Measurements from ENCODE around the gene RSPH10B2.
"Not testable (repeated sequence)": the region's sequence is repeated elsewhere in the genome, so short reads cannot be mapped to it uniquely, and the experiment has no call there.

The RSPH10B2 gene

GRCh38 chr7:6792113-6792872, 38.4 kb downstream of the RSPH10B2 start:
- DNase-seq, result not testable (repeated sequence)

GRCh38 chr7:6794276-6794675, 40.4 kb downstream of the RSPH10B2 start:
- not testable (repeated sequence) for DNase-seq

- not testable (repeated sequence) for DNase-seq
These were observed 43.3 kb downstream of the RSPH10B2 start for GRCh38 chr7:6797218-6797617.

GRCh38 chr7:6798047-6798446, 44.1 kb downstream of the RSPH10B2 start:
- not testable (repeated sequence) for DNase-seq

GRCh38 chr7:6799887-6800286, 46.0 kb downstream of the RSPH10B2 start:
- not testable (repeated sequence) for DNase-seq

DNA sequence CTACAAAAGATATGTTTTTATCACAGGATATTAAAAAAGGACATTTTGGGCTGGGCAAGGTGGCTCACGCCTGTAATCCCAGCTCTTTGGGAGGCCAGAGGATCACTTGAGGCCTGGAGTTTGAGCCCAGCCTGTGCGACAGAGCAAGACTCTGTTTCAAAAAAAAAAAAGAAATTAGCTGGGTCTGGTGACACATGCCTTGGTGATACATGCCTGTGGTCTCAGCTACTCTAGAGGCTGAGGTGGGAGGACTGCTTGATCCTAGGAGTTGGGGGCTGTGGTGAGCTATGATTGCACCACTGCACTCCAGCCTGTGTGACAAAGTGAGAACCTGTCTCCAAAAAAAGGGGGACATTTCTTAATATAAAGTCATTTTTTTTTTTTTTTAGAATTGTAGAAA, 46.4 kb downstream of the RSPH10B2 start:
- not testable (repeated sequence) for DNase-seq

DNA sequence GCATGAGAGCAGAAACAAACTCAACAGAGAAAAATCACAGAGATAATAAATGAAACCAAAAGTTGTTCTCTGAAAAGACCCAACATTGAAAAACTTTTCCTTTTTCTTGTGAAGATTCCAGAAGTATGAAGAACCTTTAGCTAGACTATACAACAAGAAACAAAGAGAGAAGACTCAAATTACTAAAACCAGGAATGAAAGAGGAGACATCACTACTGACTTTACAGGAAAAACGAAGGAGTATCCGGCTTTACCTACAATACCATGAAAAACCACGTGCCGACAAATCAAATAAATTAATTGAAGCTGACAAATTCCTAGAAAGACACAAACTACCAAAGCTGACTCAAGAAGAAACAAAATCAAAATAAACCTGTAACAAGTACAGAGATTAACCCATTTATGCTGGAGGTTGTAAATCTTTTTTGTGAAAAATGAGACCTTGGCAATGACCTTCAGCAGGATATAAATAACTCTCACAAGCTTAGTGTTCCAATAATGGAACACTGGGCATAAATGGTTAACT, 53.6 kb downstream of the RSPH10B2 start:
- not testable (repeated sequence) for DNase-seq

GRCh38 chr7:6807959-6808358, 54.1 kb downstream of the RSPH10B2 start:
- not testable (repeated sequence) for DNase-seq

- DNase-seq, result not testable (repeated sequence)
These were observed 59.1 kb downstream of the RSPH10B2 start for GRCh38 chr7:6813011-6813410.

- DNase-seq, result not testable (repeated sequence)
These were observed 61.6 kb downstream of the RSPH10B2 start for GRCh38 chr7:6815470-6815869.

GRCh38 chr7:6821622-6822021, 67.7 kb downstream of the RSPH10B2 start:
- not testable (repeated sequence) for DNase-seq

GRCh38 chr7:6825236-6826125, 71.6 kb downstream of the RSPH10B2 start:
- not testable (repeated sequence) for DNase-seq

DNA sequence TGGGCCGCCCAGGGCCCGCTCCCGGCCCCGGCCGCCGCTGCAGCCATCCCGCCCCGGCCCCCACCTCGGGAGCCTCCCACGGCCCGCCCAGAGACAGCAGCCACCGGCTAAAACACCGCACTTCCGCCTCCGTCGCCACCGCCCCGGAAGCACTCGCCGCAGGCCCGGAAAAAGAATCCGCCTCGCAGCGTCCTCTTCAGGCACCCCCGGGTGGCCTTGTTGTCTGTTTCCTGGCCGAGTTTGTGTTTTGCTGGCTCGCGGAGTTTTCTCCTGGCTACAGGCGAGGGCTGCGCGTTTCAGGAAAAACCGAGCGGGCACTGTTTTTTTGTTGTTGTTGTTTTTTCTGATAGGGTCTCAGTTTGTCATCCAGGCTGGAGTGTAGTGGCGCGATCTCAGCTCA, 72.2 kb downstream of the RSPH10B2 start, which contains the start of gene CCZ1B:
Gene CCZ1B (minus strand): TSS at position 125 of the 400 bp plus-strand sequence. CDS start 78 bp downstream, at position 47.
- peak; percentile 89 for DNase-seq

- not testable (repeated sequence) for DNase-seq
These were observed 73.3 kb downstream of the RSPH10B2 start for GRCh38 chr7:6827180-6827579.

GRCh38 chr7:6829616-6830015, 75.7 kb downstream of the RSPH10B2 start:
- DNase-seq, result not testable (repeated sequence)

DNA sequence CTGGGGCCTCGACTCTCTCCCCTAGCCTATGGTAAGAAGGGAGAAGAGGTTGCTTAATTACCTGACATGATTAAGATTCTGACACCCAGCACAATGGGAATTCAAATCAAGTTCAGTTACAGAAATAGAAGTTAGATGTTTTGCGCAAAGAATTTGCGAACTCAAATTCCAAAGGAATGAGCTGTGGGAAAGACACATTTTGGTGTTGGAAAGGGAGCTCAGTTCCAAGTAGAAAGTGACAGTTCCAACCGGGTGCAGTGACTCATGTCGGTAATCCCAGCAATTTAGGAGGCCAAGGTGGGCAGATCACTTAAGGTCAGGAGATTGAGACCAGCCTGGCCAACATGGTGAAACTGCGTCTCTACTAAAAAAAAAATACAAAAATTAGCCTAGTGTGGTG, 76.1 kb downstream of the RSPH10B2 start:
- not testable (repeated sequence) for DNase-seq

- no peak for DNase-seq
These were observed 77.3 kb downstream of the RSPH10B2 start for GRCh38 chr7:6831018-6831725.

DNA sequence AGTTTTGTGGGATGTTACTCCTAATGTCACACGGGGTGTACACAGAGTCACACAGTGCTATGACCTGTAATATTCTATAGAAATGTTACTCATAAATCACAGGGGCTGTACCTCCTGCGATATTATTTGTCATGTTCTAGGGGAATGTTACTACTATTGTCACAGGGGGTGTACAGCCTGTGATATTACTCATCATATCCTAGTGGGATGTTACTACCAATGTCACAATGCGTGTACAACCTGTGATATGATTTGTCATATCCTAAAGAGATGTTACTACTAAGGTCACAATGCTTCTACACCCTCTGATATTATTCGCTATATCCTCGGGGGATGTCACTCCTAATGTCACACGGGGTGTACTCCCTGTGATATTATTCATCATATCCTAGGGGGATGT, 79.7 kb downstream of the RSPH10B2 start:
- no peak for DNase-seq

GRCh38 chr7:6835521-6835920, 81.6 kb downstream of the RSPH10B2 start:
- DNase-seq, result not testable (repeated sequence)

DNA sequence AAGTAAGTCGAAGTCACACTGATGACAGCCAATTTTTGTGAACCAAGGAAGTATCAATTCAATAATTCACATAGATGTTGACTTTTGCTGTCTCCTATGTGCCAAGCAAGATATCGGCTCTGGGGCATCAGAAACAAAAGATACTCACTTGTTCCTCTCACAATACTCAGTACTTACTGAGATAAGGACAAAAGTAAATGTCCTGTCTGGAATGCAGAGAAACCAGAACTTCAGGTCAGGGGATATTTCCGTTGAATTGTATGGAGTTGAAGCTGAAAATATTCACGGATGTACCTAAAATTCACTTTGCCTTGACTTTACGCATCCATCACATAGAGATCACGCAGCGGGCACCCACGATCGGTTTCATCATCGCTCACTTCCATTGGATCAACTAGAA, 83.2 kb downstream of the RSPH10B2 start:
- DNase-seq, result not testable (repeated sequence)

DNA sequence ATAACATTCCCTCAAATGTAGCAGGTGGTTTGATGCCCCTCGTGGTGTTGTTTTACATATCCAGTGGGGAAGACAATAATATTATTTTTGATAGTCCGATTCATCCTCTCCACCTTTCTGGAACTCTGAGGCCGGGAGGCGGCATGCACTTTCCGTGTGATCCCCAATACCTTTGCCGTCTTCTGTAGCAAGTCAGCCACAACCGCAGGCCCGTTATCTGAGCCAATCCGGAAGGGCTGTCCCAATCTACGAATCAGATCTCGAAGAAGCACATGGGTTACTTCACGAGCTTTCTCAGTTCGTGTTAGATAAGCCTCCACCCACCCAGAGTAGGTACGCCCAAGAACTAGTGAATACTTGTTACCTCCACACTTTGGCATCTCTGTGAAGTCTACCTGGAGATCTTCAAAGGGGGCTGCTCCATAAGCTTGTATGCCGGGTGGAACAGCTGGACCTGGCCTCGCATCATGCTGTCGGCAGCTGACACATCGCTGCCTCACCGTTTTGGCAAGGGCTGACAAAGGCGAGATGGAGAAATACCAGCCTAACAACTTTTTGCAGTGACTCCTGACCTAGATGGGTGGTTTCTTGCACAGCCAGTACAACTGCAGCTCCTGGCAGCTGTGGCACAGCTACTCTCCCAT, 88.5 kb downstream of the RSPH10B2 start:
- DNase-seq, result not testable (repeated sequence)

- DNase-seq, result not testable (repeated sequence)
These were observed 89.2 kb downstream of the RSPH10B2 start for GRCh38 chr7:6843092-6843491.

All from suppressor macrophage treated with lipopolysaccharide for 4 hours (primary cell).